H9 (cell line): ENCODE data around the gene TMEM154. TPM values are rescaled to one million over a fixed set of nuclear protein-coding genes. Genes with fewer than 3 reads are reported as not detected.

Source experiments
- DNase-seq: peaks from one replicate; pipeline ENCODE4 v3.0.0-alpha.2; 2017
- H2AFZ ChIP-seq: one replicate; pipeline ENCODE4 v1.6.1; 2013; ENCODE audit warnings: mild to moderate bottlenecking, low read length, control low read depth, moderate library complexity
- H2AK5ac ChIP-seq: 2 replicates; pipeline ENCODE4 v1.6.1; 2013; ENCODE audit warnings: low read length, control low read depth, mixed read lengths; ENCODE audit not compliant: insufficient read length
- H2BK120ac ChIP-seq: one replicate; pipeline ENCODE4 v1.6.1; 2013; ENCODE audit warnings: low read depth, mild to moderate bottlenecking, low read length, control low read depth, inconsistent platforms; ENCODE audit not compliant: poor library complexity, severe bottlenecking
- H2BK12ac ChIP-seq: 2 replicates; pipeline ENCODE4 v1.6.1; 2013; ENCODE audit warnings: low read length, control low read depth, mixed read lengths, low read depth; ENCODE audit not compliant: insufficient read length
- H2BK15ac ChIP-seq: 2 replicates; pipeline ENCODE4 v1.6.1; 2013; ENCODE audit warnings: low read depth, low read length, control low read depth
- H2BK20ac ChIP-seq: one replicate; pipeline ENCODE4 v1.6.1; 2013; ENCODE audit warnings: low read depth, mild to moderate bottlenecking, low read length, control low read depth, inconsistent platforms; ENCODE audit not compliant: poor library complexity, severe bottlenecking
- H2BK5ac ChIP-seq: 2 replicates; pipeline ENCODE4 v1.6.1; 2013; ENCODE audit warnings: low read length, control low read depth, mixed read lengths; ENCODE audit not compliant: insufficient read length
- H3K14ac ChIP-seq: 2 replicates; pipeline ENCODE4 v1.6.1; 2013; ENCODE audit warnings: low read length, control low read depth; ENCODE audit not compliant: insufficient read depth
- H3K18ac ChIP-seq: 2 replicates; pipeline ENCODE4 v1.6.1; 2013; ENCODE audit warnings: low read depth, mild to moderate bottlenecking, mixed read lengths, low read length, control low read depth; ENCODE audit not compliant: insufficient read length
- H3K23ac ChIP-seq: 2 replicates; pipeline ENCODE4 v1.6.1; 2013; ENCODE audit warnings: low read length, control low read depth, mixed read lengths, low read depth; ENCODE audit not compliant: insufficient read length
- H3K23me2 ChIP-seq: 2 replicates; pipeline ENCODE4 v1.6.1; 2013; ENCODE audit warnings: low read depth, mild to moderate bottlenecking, mixed read lengths, low read length, control low read depth; ENCODE audit not compliant: insufficient read length, poor library complexity, severe bottlenecking
- H3K27ac ChIP-seq: 2 replicates; pipeline ENCODE4 v1.5.1; 2013; ENCODE audit warnings: low read length, control low read depth, mixed read lengths, low read depth; ENCODE audit not compliant: insufficient read length
- H3K27me3 ChIP-seq: 2 replicates; pipeline ENCODE4 v1.6.1; 2013; ENCODE audit warnings: low read length, control low read depth, inconsistent platforms; ENCODE audit not compliant: insufficient read depth
- H3K4ac ChIP-seq: 2 replicates; pipeline ENCODE4 v1.6.1; 2013; ENCODE audit warnings: low read depth, mild to moderate bottlenecking, control low read depth, inconsistent platforms, low read length, moderate library complexity
- H3K4me1 ChIP-seq: 2 replicates; pipeline ENCODE4 v1.6.1; 2013; ENCODE audit warnings: low read length, control low read depth, inconsistent platforms; ENCODE audit not compliant: insufficient read depth
- H3K4me2 ChIP-seq: 2 replicates; pipeline ENCODE4 v1.6.1; 2013; ENCODE audit warnings: low read length, control low read depth, mixed read lengths; ENCODE audit not compliant: insufficient read length, insufficient read depth
- H3K56ac ChIP-seq: 2 replicates; pipeline ENCODE4 v1.6.1; 2013; ENCODE audit warnings: low read depth, mild to moderate bottlenecking, mixed read lengths, low read length, control low read depth; ENCODE audit not compliant: insufficient read length
- H3K79me1 ChIP-seq: 2 replicates; pipeline ENCODE4 v1.6.1; 2013; ENCODE audit warnings: low read depth, mild to moderate bottlenecking, moderate library complexity, low read length, control low read depth, inconsistent platforms; ENCODE audit not compliant: insufficient read depth, poor library complexity, severe bottlenecking
- H3K79me2 ChIP-seq: 2 replicates; pipeline ENCODE4 v1.6.1; 2013; ENCODE audit warnings: low read length, control low read depth, inconsistent platforms; ENCODE audit not compliant: insufficient read depth
- H3K9ac ChIP-seq: 2 replicates; pipeline ENCODE4 v1.6.1; 2013; ENCODE audit warnings: low read length, control low read depth, mixed read lengths; ENCODE audit not compliant: insufficient read length; ENCODE audit errors: extremely low read depth
- H3K9me3 ChIP-seq: one replicate; pipeline ENCODE4 v1.6.1; 2013; ENCODE audit warnings: low read depth, low read length, inconsistent platforms; ENCODE audit not compliant: control insufficient read depth
- H3T11ph ChIP-seq: one replicate; pipeline ENCODE4 v1.6.1; 2013; ENCODE audit warnings: mild to moderate bottlenecking, low read length, control low read depth, inconsistent platforms
- H4K20me1 ChIP-seq: one replicate; pipeline ENCODE4 v1.6.1; 2013; ENCODE audit not compliant: control insufficient read depth, insufficient read length, insufficient read depth
- H4K5ac ChIP-seq: 2 replicates; pipeline ENCODE4 v1.6.1; 2013; ENCODE audit warnings: low read depth, mild to moderate bottlenecking, mixed read lengths, low read length, control low read depth; ENCODE audit not compliant: insufficient read length
- H4K8ac ChIP-seq: replicated peaks from 2 replicates; pipeline ENCODE4 v1.6.1; 2013; ENCODE audit warnings: low read length, control low read depth, mixed read lengths, low read depth; ENCODE audit not compliant: insufficient read length
- H4K91ac ChIP-seq: 2 replicates; pipeline ENCODE4 v1.6.1; 2013; ENCODE audit warnings: low read depth, mild to moderate bottlenecking, moderate library complexity, mixed read lengths, low read length, control low read depth; ENCODE audit not compliant: insufficient read length
- H3K27ac Mint-ChIP-seq, 3 experiments: 2 replicates in 2 of 3; 3 replicates in 1 of 3; pipeline ENCODE4 v1.8.0; 2020 to 2021; ENCODE audit warnings: mixed read lengths in 3 of 3, mild to moderate bottlenecking in 1 of 3, moderate library complexity in 1 of 3
- H3K27me3 Mint-ChIP-seq: 2 replicates; pipeline ENCODE4 v1.8.0; 2021; ENCODE audit warnings: low read depth, mild to moderate bottlenecking, moderate library complexity, mixed read lengths
- H3K36me3 Mint-ChIP-seq, 3 experiments: 2 replicates in 2 of 3; 3 replicates in 1 of 3; pipeline ENCODE4 v1.8.0; 2020 to 2021; ENCODE audit warnings: low read depth in 3 of 3, mixed read lengths in 3 of 3; ENCODE audit not compliant: insufficient read depth in 1 of 3
- H3K4me1 Mint-ChIP-seq, 2 experiments: 2 replicates each; pipeline ENCODE4 v1.8.0; 2020; ENCODE audit warnings: mixed read lengths in 2 of 2
- H3K4me3 Mint-ChIP-seq, 2 experiments: 2 replicates in 1 of 2; 3 replicates in 1 of 2; pipeline ENCODE4 v1.8.0; 2020 to 2021; ENCODE audit warnings: mild to moderate bottlenecking in 2 of 2, mixed read lengths in 2 of 2, moderate library complexity in 1 of 2
- H3K9me3 Mint-ChIP-seq, 2 experiments: 2 replicates in 1 of 2; 3 replicates in 1 of 2; pipeline ENCODE4 v1.8.0; 2020; ENCODE audit warnings: mild to moderate bottlenecking in 2 of 2, mixed read lengths in 2 of 2, moderate library complexity in 1 of 2
- WGBS: extraction: QIAGEN DNeasy Blood & Tissue Kit; methylation state at CpG from one replicate; pipeline ENCODE4 v1.1.7; 2013; ENCODE audit warnings: missing lambda C conversion rate, low lambda C conversion rate, mixed read lengths; ENCODE audit not compliant: insufficient read length; ENCODE audit errors: extremely low coverage; 5-methylcytosine and 5-hydroxymethylcytosine counted together
- total RNA-seq: library from RNA; stranded (reverse); gene quantifications from 2 replicates; pipeline ENCODE4 v1.2.1, GENCODE V29; 2021
- TF ChIP-seq, protein P1 (sequence below): fragments of 200-600 bp; sonication (generic); conservative IDR thresholded peaks from 3 replicates; pipeline ENCODE4 v1.8.0; 2021; ENCODE audit warnings: antibody characterized with exemption, mild to moderate bottlenecking

Gene TMEM154
- total RNA-seq, 1 experiment from 2014 or later, result 1.7 TPM

DNA sequence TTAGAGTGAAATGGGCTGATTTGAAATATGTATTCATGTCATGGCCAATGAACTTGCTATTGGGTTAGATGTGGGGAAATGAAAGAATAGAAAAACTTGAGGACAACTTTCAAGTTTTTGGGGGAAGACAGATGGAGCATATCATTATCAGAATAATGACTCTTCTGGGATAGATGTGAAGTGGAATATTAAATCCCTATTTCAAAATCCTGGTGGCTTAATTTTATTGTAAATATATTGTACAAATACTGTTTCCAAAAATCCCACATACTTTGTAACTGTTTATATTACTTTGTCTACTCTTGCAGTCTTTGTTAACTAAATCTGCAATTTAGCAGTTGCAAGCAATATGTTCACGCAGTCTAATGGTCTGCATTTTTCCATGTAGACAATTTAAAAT, 108.0 kb downstream of the TMEM154 start:
- Histone ChIP-seq H3K9me3 (no peaks in the 10 kb centered on the region), H3K4me2 (no peak overlapping the region), H3K56ac (no peak overlapping the region), H2BK20ac (no peak overlapping the region), H3K9ac (no peak overlapping the region), H3T11ph (no peak overlapping the region), H4K5ac (no peak overlapping the region), H2AFZ (no peak overlapping the region), H3K4me1 (no peaks in the 10 kb centered on the region), H3K23me2 (no peaks in the 10 kb centered on the region), H3K79me1 (no peaks in the 10 kb centered on the region), H3K14ac (no peak overlapping the region), H3K27ac (no peak overlapping the region), H4K8ac (no peak overlapping the region), H4K91ac (no peak overlapping the region), H2BK12ac (no peak overlapping the region), H4K20me1 (no peaks in the 10 kb centered on the region), H2BK15ac (no peak overlapping the region), H2BK5ac (no peak overlapping the region), H3K79me2 (no peaks in the 10 kb centered on the region), H3K18ac (no peak overlapping the region), H3K27me3 (no peaks in the 10 kb centered on the region), H2AK5ac (no peak overlapping the region), H3K4ac (no peak overlapping the region), H3K23ac (no peak overlapping the region), H2BK120ac (no peak overlapping the region)
- no peak overlapping the region for H3K4me3 Mint-ChIP-seq
- H3K4me1 Mint-ChIP-seq, result peaks cover 2 to 3% of the 10 kb centered on the region in 2 experiments; a peak in 1 of 4 replicates
- no peaks in the 10 kb centered on the region for H3K9me3 Mint-ChIP-seq
- no CpG with 5 or more reads among the region's 1 CpG for whole genome bisulfite sequencing
- H3K27ac Mint-ChIP-seq, result no peak overlapping the region
- H3K36me3 Mint-ChIP-seq, result no peaks in the 10 kb centered on the region
- DNase-seq, result no peak
- TF ChIP-seq, protein P1, sequence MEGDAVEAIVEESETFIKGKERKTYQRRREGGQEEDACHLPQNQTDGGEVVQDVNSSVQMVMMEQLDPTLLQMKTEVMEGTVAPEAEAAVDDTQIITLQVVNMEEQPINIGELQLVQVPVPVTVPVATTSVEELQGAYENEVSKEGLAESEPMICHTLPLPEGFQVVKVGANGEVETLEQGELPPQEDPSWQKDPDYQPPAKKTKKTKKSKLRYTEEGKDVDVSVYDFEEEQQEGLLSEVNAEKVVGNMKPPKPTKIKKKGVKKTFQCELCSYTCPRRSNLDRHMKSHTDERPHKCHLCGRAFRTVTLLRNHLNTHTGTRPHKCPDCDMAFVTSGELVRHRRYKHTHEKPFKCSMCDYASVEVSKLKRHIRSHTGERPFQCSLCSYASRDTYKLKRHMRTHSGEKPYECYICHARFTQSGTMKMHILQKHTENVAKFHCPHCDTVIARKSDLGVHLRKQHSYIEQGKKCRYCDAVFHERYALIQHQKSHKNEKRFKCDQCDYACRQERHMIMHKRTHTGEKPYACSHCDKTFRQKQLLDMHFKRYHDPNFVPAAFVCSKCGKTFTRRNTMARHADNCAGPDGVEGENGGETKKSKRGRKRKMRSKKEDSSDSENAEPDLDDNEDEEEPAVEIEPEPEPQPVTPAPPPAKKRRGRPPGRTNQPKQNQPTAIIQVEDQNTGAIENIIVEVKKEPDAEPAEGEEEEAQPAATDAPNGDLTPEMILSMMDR, result no peak
- H3K27me3 Mint-ChIP-seq, result no peaks in the 10 kb centered on the region
